HepG2 (cell line): ENCODE measurements around the gene NDP. TPM values are rescaled to one million over a fixed set of nuclear protein-coding genes. Genes with fewer than 3 reads are reported as not detected.

Experiments
- ATAC-seq: fragments of 200-7000 bp; cut with Tn5 transposase; 3 replicates; pipeline ENCODE4 v1.9.1; 2020; ENCODE audit warnings: mild to moderate bottlenecking, moderate library complexity
- BruUV-seq: library from RNA; stranded (reverse); fragments of 400-500 nt; replicated peaks from 2 replicates; lab custom pipeline; 2021; lab: Mats Ljungman, UMichigan
- CTCF ChIA-PET: fragments of 300-600 bp; formaldehyde crosslinking; extraction: SDS; loops from one replicate; lab custom pipeline; 2021; ENCODE audit warnings: low total read pairs, inconsistent platforms, low intra/inter-chr PET ratio; lab: Yijun Ruan, JAX
- POLR2A ChIA-PET: fragments of 350-600 bp; sonication (Branson Sonifier 250); formaldehyde crosslinking; loops from one replicate; lab custom pipeline; 2020; ENCODE audit warnings: antibody characterized with exemption, inconsistent platforms; lab: Yijun Ruan, JAX
- DNase-seq: peaks from one replicate; pipeline ENCODE4 v3.0.0-alpha.2; 2015; ENCODE audit warnings: low spot score
- FAIRE-seq: peaks from 3 replicates; lab custom pipeline; 2011; peaks lifted over from hg19 to GRCh38; lab: Jason Lieb, UNC
- H2AFZ ChIP-seq: one replicate; pipeline ENCODE4 v1.6.1; 2011; ENCODE audit warnings: low read length, inconsistent platforms
- H3K27ac ChIP-seq: fragments of 300-600 bp; 3 replicates; pipeline ENCODE4 v1.8.0; 2011; ENCODE audit warnings: mixed run types, mild to moderate bottlenecking, mixed read lengths, low read length, inconsistent platforms; ENCODE audit not compliant: insufficient read depth; ENCODE audit errors: extremely low read length
- H3K27me3 ChIP-seq, 2 experiments: fragments of 200-600 bp in 1 of 2; 2 replicates in 1 of 2; 3 replicates in 1 of 2; pipeline versions ENCODE4 v1.6.0 to v1.8.0; 2011; ENCODE audit warnings: low read length in 2 of 2, mild to moderate bottlenecking in 2 of 2, moderate library complexity in 2 of 2, inconsistent platforms in 1 of 2; ENCODE audit not compliant: insufficient read depth in 2 of 2, control insufficient read depth in 1 of 2
- H3K36me3 ChIP-seq, 2 experiments: fragments of 200-600 bp in 1 of 2; replicated peaks in 1 of 2; 2 replicates in 1 of 2; 3 replicates in 1 of 2; pipeline versions ENCODE4 v1.5.1 to v1.8.0; 2011; ENCODE audit warnings: low read length in 2 of 2, inconsistent platforms in 1 of 2; ENCODE audit not compliant: insufficient read depth in 2 of 2, control insufficient read depth in 1 of 2
- H3K4me1 ChIP-seq: 2 replicates; pipeline ENCODE4 v1.5.1; 2012; ENCODE audit warnings: low read length, inconsistent platforms; ENCODE audit not compliant: insufficient read depth
- H3K4me2 ChIP-seq: 2 replicates; pipeline ENCODE4 v1.6.0; 2011; ENCODE audit warnings: low read depth, low read length, inconsistent platforms
- H3K4me3 ChIP-seq, 3 experiments: fragments of 200-600 bp in 1 of 3; sonication (generic), shearing (Covaris generic) in 1 of 3; replicated peaks in 1 of 3; 2 replicates each; pipeline ENCODE4 v1.5.1; 2011 to 2016; ENCODE audit warnings: low read length in 3 of 3, inconsistent platforms in 2 of 3, low read depth in 2 of 3, mild to moderate bottlenecking in 2 of 3, control low read depth in 1 of 3, mixed read lengths in 1 of 3; ENCODE audit not compliant: insufficient read depth in 1 of 3
- H3K79me2 ChIP-seq: one replicate; pipeline ENCODE4 v1.6.1; 2011; ENCODE audit warnings: low read length, inconsistent platforms; ENCODE audit not compliant: insufficient read depth
- H3K9ac ChIP-seq: 2 replicates; pipeline ENCODE4 v1.6.0; 2011; ENCODE audit warnings: mild to moderate bottlenecking, low read depth, low read length, inconsistent platforms; ENCODE audit not compliant: insufficient read depth
- H3K9me3 ChIP-seq: 2 replicates; pipeline ENCODE4 v1.5.1; 2012; ENCODE audit warnings: mild to moderate bottlenecking, low read length
- H4K20me1 ChIP-seq: 2 replicates; pipeline ENCODE4 v1.6.0; 2011; ENCODE audit warnings: inconsistent platforms, mild to moderate bottlenecking, low read length, moderate library complexity; ENCODE audit not compliant: insufficient read depth
- CSRNP1 ChIP-seq: sonication (generic); formaldehyde crosslinking; IDR thresholded peaks from 2 replicates; pipeline ENCODE4 v1.8.1; 2023; ENCODE audit warnings: mild to moderate bottlenecking, missing genetic modification reagents
- DNMT3B ChIP-seq: conservative IDR thresholded peaks from 2 replicates; pipeline ENCODE4 v1.6.1; 2016; ENCODE audit warnings: missing biosample characterization, control low read depth
- GPN1 ChIP-seq: sonication (generic); formaldehyde crosslinking; IDR thresholded peaks from 2 replicates; pipeline ENCODE4 v1.5.1; 2020; ENCODE audit warnings: missing genetic modification reagents, borderline replicate concordance
- PPARG ChIP-seq: conservative IDR thresholded peaks from 2 replicates; pipeline ENCODE4 v1.6.1; 2016; ENCODE audit warnings: missing biosample characterization, missing genetic modification reagents
- RBM39 ChIP-seq: fragments of 200-400 bp; formaldehyde crosslinking; IDR thresholded peaks from one replicate; pipeline ENCODE4 v1.6.1; 2018; ENCODE audit warnings: antibody characterized with exemption, mild to moderate bottlenecking, low read depth, low read length; ENCODE audit not compliant: poor library complexity, severe bottlenecking
- SOX13 ChIP-seq, 3 experiments: fragments of 450-650 bp in 1 of 3; sonication (generic) in 1 of 3; formaldehyde crosslinking in 1 of 3; IDR thresholded peaks in 2 of 3; conservative IDR thresholded peaks in 1 of 3; 2 replicates each; pipeline versions ENCODE4 v1.5.0 to v1.6.1; 2016 to 2020; ENCODE audit warnings: antibody characterized with exemption in 1 of 3, mild to moderate bottlenecking in 1 of 3, missing compliant biosample characterization in 1 of 3, missing genetic modification reagents in 1 of 3, moderate library complexity in 1 of 3
- THRA ChIP-seq: sonication (generic); formaldehyde crosslinking; IDR thresholded peaks from 2 replicates; pipeline ENCODE4 v1.4.0; 2020; ENCODE audit warnings: missing genetic modification reagents, borderline replicate concordance
- ZNF737 ChIP-seq: sonication (generic); formaldehyde crosslinking; IDR thresholded peaks from 2 replicates; pipeline ENCODE4 v1.5.0; 2020; ENCODE audit warnings: missing genetic modification reagents, mild to moderate bottlenecking, borderline replicate concordance
- ZNF784 ChIP-seq: sonication (generic); formaldehyde crosslinking; IDR thresholded peaks from 2 replicates; pipeline ENCODE4 v1.5.1; 2020; ENCODE audit warnings: missing genetic modification reagents, mild to moderate bottlenecking, borderline replicate concordance
- in situ Hi-C: cut with HindIII; loops from 2 replicates; pipeline ENCODE4 v1.10.0; 2017; ENCODE audit warnings: low pct_unique_long_range_greater_than_20kb; ENCODE audit not compliant: extremely low pct_ligation_motif_present
- intact Hi-C: fragments of 100-400 bp; cut with micrococcal nuclease; formaldehyde crosslinking; loops from one replicate; pipeline ENCODE4 v1.10.0; 2022; ENCODE audit not compliant: unreplicated experiment
- polyA plus RNA-seq, 8 experiments: library from polyadenylated mRNA; depleted of rRNA in 3 of 8; stranded (reverse) in 7 of 8; unstranded in 1 of 8; fragments of >200 nt; fragmentation: Illumina TruSeq in 4 of 8; extraction: Trizol in 4 of 8; gene quantifications; 2 replicates each; pipeline versions ENCODE4 v1.2.1 to v1.2.3, GENCODE V29; 2011 to 2016; ENCODE audit warnings: low read depth in 4 of 8, missing spikeins in 1 of 8, mixed read lengths in 1 of 8; ENCODE audit not compliant: insufficient read depth in 1 of 8
- total RNA-seq, 5 experiments: library from RNA; depleted of rRNA; stranded (reverse); fragments of >200 nt; fragmentation: Illumina TruSeq; extraction: Trizol; gene quantifications; 2 replicates each; pipeline ENCODE4 v1.2.3, GENCODE V29; 2016; ENCODE audit warnings: low read depth in 1 of 5

The NDP gene
- total and polyA plus RNA-seq, 2 of the 13 experiments (the other 11 are each of a cell fraction or from before 2014, with no cell fraction given) = not detected

- Histone ChIP-seq H3K9ac (no peak overlapping the region), H3K9me3 (no peaks in the 10 kb centered on the region), H3K4me2 (no peak overlapping the region), H3K4me3 (no peak overlapping the region)
- no peak for FAIRE-seq
- TF ChIP-seq THRA = no peak
- no peak for TF ChIP-seq DNMT3B (CRISPR knock-in tag)
- TF ChIP-seq SOX13 (IDR thresholded peaks at IDR 0.05) = no peak
- TF ChIP-seq SOX13 (CRISPR knock-in tag; conservative IDR thresholded peaks at IDR 0.05 in 1 of 2, IDR thresholded peaks at IDR 0.05 in 1 of 2) = no peak
- no peak for TF ChIP-seq GPN1 (CRISPR knock-in tag)
- TF ChIP-seq CSRNP1 (CRISPR knock-in tag) = no peak
- no peak for TF ChIP-seq PPARG (CRISPR knock-in tag)
- no peak for TF ChIP-seq RBM39
- no peak for TF ChIP-seq ZNF784 (CRISPR knock-in tag)
- TF ChIP-seq ZNF737 = no peak
- TF ChIP-seq, all 625 proteins: peak for 0
- Histone ChIP-seq H3K36me3 (no peaks in the 10 kb centered on the region), H3K4me1 (no peaks in the 10 kb centered on the region), H2AFZ (no peak overlapping the region), H4K20me1 (no peaks in the 10 kb centered on the region), H3K27ac (no peak overlapping the region), H3K79me2 (no peaks in the 10 kb centered on the region), H3K27me3 (no peaks in the 10 kb centered on the region; a peak in 1 of 5 replicates)
- in situ Hi-C loops (no loop called here), intact Hi-C loops (no loop called here)
- no peak for ATAC-seq
- DNase-seq = no peak
- POLR2A ChIA-PET = no interaction called here
- CTCF ChIA-PET = no interaction called here
- no TSS peak for BruUV-seq
These were observed 3.0 kb upstream of the NDP start for GRCh38 chrX:43976205-43976604.
